Subcutaneous abdominal adipose tissue (tissue), 5 donors: Measurements from ENCODE around the gene CACNG3.
"Not testable (repeated sequence)": the region's sequence is repeated elsewhere in the genome, so short reads cannot be mapped to it uniquely, and the experiment has no call there.

ENCODE experiments used
- H3K27ac ChIP-seq: one replicate; pipeline ENCODE4 v1.7.0; 2013; ENCODE audit warnings: low read depth, mild to moderate bottlenecking, inconsistent platforms, low read length, moderate library complexity
- H3K27me3 ChIP-seq, 5 donors: one replicate each; pipeline ENCODE4 v1.7.0; 2013; ENCODE audit warnings: low read length in 5 of 5, inconsistent platforms in 1 of 5; ENCODE audit not compliant: control insufficient read depth in 5 of 5, insufficient read depth in 4 of 5
- H3K36me3 ChIP-seq, 5 donors: one replicate each; pipeline ENCODE4 v1.7.0; 2013; ENCODE audit warnings: low read length in 5 of 5; ENCODE audit not compliant: control insufficient read depth in 5 of 5, insufficient read depth in 5 of 5
- H3K4me1 ChIP-seq, 5 donors: one replicate each; pipeline ENCODE4 v1.7.0; 2013; ENCODE audit warnings: low read length in 5 of 5, mild to moderate bottlenecking in 3 of 5, moderate library complexity in 1 of 5; ENCODE audit not compliant: control insufficient read depth in 5 of 5, insufficient read depth in 5 of 5
- H3K4me3 ChIP-seq, 5 donors: one replicate each; pipeline ENCODE4 v1.7.0; 2013; ENCODE audit warnings: low read length in 5 of 5, low read depth in 1 of 5
- H3K9ac ChIP-seq, 5 donors: one replicate each; pipeline ENCODE4 v1.7.0; 2013; ENCODE audit warnings: low read length in 5 of 5, mild to moderate bottlenecking in 4 of 5, moderate library complexity in 3 of 5
- H3K9me3 ChIP-seq, 5 donors: one replicate each; pipeline ENCODE4 v1.7.0; 2013; ENCODE audit warnings: low read length in 5 of 5; ENCODE audit not compliant: control insufficient read depth in 5 of 5
- donor health status: healthy.
- donor health status: healthy.
- donor health status: healthy.
- donor health status: healthy.
- donor health status: healthy.

Gene CACNG3

GRCh38 chr16:24234737-24235136, 21.4 kb upstream of the CACNG3 start:
- no peaks in the 10 kb centered on the region for H3K4me1 ChIP-seq
- peaks cover 2 to 14% (median 10%) of the 10 kb centered on the region in 5 donors for H3K9me3 ChIP-seq
- H3K9ac ChIP-seq: no peak overlapping the region
- no peak overlapping the region for H3K27ac ChIP-seq
- no peak overlapping the region for H3K4me3 ChIP-seq
- no peaks in the 10 kb centered on the region for H3K27me3 ChIP-seq
- no peaks in the 10 kb centered on the region for H3K36me3 ChIP-seq

- Histone ChIP-seq H3K27ac (no peak overlapping the region), H3K4me3 (no peak overlapping the region), H3K36me3 (no peaks in the 10 kb centered on the region), H3K27me3 (no peaks in the 10 kb centered on the region), H3K9ac (no peak overlapping the region), H3K4me1 (no peaks in the 10 kb centered on the region), H3K9me3 (peaks cover 2 to 14% (median 10%) of the 10 kb centered on the region in 5 donors)
Observed at GRCh38 chr16:24235806-24236205, 20.3 kb upstream of the CACNG3 start.

- peaks cover 2 to 14% (median 10%) of the 10 kb centered on the region in 5 donors for H3K9me3 ChIP-seq
- not testable (repeated sequence) for H3K9ac ChIP-seq, H3K27ac ChIP-seq, H3K4me1 ChIP-seq, H3K4me3 ChIP-seq, H3K36me3 ChIP-seq, H3K27me3 ChIP-seq
Observed at GRCh38 chr16:24238846-24239245, 17.3 kb upstream of the CACNG3 start.

GRCh38 chr16:24246911-24247607, 9.1 kb upstream of the CACNG3 start:
- H3K36me3 ChIP-seq: no peaks in the 10 kb centered on the region
- no peak overlapping the region for H3K4me3 ChIP-seq
- no peaks in the 10 kb centered on the region for H3K27me3 ChIP-seq
- H3K9me3 ChIP-seq: no peaks in the 10 kb centered on the region
- no peaks in the 10 kb centered on the region for H3K4me1 ChIP-seq
- no peak overlapping the region for H3K9ac ChIP-seq
- no peak overlapping the region for H3K27ac ChIP-seq

GRCh38 chr16:24253192-24253591, 2.9 kb upstream of the CACNG3 start:
- no peaks in the 10 kb centered on the region for H3K9me3 ChIP-seq
- no peak overlapping the region for H3K9ac ChIP-seq
- no peaks in the 10 kb centered on the region for H3K36me3 ChIP-seq
- H3K4me3 ChIP-seq: no peak overlapping the region
- peaks cover 4 to 34% (median 24%) of the 10 kb centered on the region in 5 donors for H3K27me3 ChIP-seq
- H3K27ac ChIP-seq: no peak overlapping the region
- H3K4me1 ChIP-seq: no peaks in the 10 kb centered on the region

GRCh38 chr16:24257958-24258357, 1.8 kb downstream of the CACNG3 start:
- H3K4me1 ChIP-seq: no peaks in the 10 kb centered on the region
- H3K4me3 ChIP-seq: no peak overlapping the region
- H3K27ac ChIP-seq: no peak overlapping the region
- H3K36me3 ChIP-seq: no peaks in the 10 kb centered on the region
- no peak overlapping the region for H3K9ac ChIP-seq
- no peaks in the 10 kb centered on the region for H3K9me3 ChIP-seq
- peaks cover 4 to 38% (median 29%) of the 10 kb centered on the region in 5 donors for H3K27me3 ChIP-seq

GRCh38 chr16:24258791-24259190, 2.7 kb downstream of the CACNG3 start:
- Histone ChIP-seq H3K9me3 (no peaks in the 10 kb centered on the region), H3K4me3 (no peak overlapping the region), H3K4me1 (no peaks in the 10 kb centered on the region), H3K27me3 (peaks cover 4 to 38% (median 24%) of the 10 kb centered on the region in 5 donors), H3K9ac (no peak overlapping the region), H3K36me3 (no peaks in the 10 kb centered on the region), H3K27ac (no peak overlapping the region)

GRCh38 chr16:24262816-24263215, 6.7 kb downstream of the CACNG3 start:
- H3K27me3 ChIP-seq: peaks cover 0 to 11% (median 5%) of the 10 kb centered on the region in 5 donors
- no peaks in the 10 kb centered on the region for H3K4me1 ChIP-seq
- H3K9ac ChIP-seq: no peak overlapping the region
- H3K9me3 ChIP-seq: peaks cover 0 to 3% (median 0%) of the 10 kb centered on the region in 5 donors
- no peaks in the 10 kb centered on the region for H3K36me3 ChIP-seq
- H3K27ac ChIP-seq: no peak overlapping the region
- H3K4me3 ChIP-seq: no peak overlapping the region

- Histone ChIP-seq H3K4me3 (no peak overlapping the region), H3K27ac (no peak overlapping the region), H3K9ac (no peak overlapping the region), H3K9me3 (peaks cover 0 to 3% (median 0%) of the 10 kb centered on the region in 5 donors), H3K36me3 (no peaks in the 10 kb centered on the region), H3K27me3 (peaks cover 0 to 4% (median 0%) of the 10 kb centered on the region in 5 donors), H3K4me1 (peaks cover 0 to 5% (median 0%) of the 10 kb centered on the region in 5 donors)
Observed at GRCh38 chr16:24270721-24271442, 14.7 kb downstream of the CACNG3 start.

- Histone ChIP-seq H3K9me3 (no peaks in the 10 kb centered on the region), H3K27me3 (peaks cover 0 to 4% (median 3%) of the 10 kb centered on the region in 5 donors), H3K4me1 (peaks cover 0 to 5% (median 0%) of the 10 kb centered on the region in 5 donors), H3K36me3 (no peaks in the 10 kb centered on the region), H3K27ac (no peak overlapping the region), H3K4me3 (no peak overlapping the region), H3K9ac (no peak overlapping the region)
Observed at GRCh38 chr16:24272379-24272778, 16.2 kb downstream of the CACNG3 start.
